Endothelial cell of umbilical vein (primary cell): ENCODE results near the gene METRN.

Experiments
- EZH2 ChIP-seq: IDR thresholded peaks from 2 replicates; pipeline ENCODE4 v1.6.1; 2012; ENCODE audit warnings: borderline replicate concordance, low read depth, mild to moderate bottlenecking, moderate library complexity, low read length, inconsistent platforms; ENCODE audit not compliant: severe bottlenecking
- FOS ChIP-seq: IDR thresholded peaks from 2 replicates; pipeline ENCODE4 v1.6.1; 2011; ENCODE audit warnings: mild to moderate bottlenecking, low read length, moderate library complexity, borderline replicate concordance; ENCODE audit not compliant: insufficient read depth
- GATA2 ChIP-seq: IDR thresholded peaks from 2 replicates; pipeline ENCODE4 v1.7.0; 2011; ENCODE audit warnings: low read depth, mild to moderate bottlenecking, moderate library complexity, mixed read lengths, low read length; ENCODE audit not compliant: insufficient read length, insufficient read depth
- JUN ChIP-seq: IDR thresholded peaks from 2 replicates; pipeline ENCODE4 v1.6.1; 2011; ENCODE audit warnings: borderline replicate concordance, low read depth; ENCODE audit not compliant: insufficient read length, insufficient read depth
- MYC ChIP-seq: IDR thresholded peaks from one replicate; pipeline ENCODE4 v1.6.1; 2011; ENCODE audit warnings: mild to moderate bottlenecking, low read depth, low read length
- POLR2A ChIP-seq: IDR thresholded peaks from 2 replicates; pipeline ENCODE4 v1.6.1; 2012; ENCODE audit warnings: low read depth, mild to moderate bottlenecking, control low read depth, low read length
- POLR2AphosphoS5 ChIP-seq: IDR thresholded peaks from 2 replicates; pipeline ENCODE4 v1.6.1; 2012; ENCODE audit warnings: low read depth, mild to moderate bottlenecking, control low read depth, low read length, moderate library complexity; ENCODE audit not compliant: insufficient read depth
- TF ChIP-seq, protein P1 (sequence below), 2 donors: IDR thresholded peaks; 1 replicate in 1 of 2; 2 replicates in 1 of 2; pipeline ENCODE4 v1.5.1; 2011; ENCODE audit warnings: low read length in 2 of 2, mild to moderate bottlenecking in 2 of 2, moderate library complexity in 2 of 2, control low read depth in 1 of 2, inconsistent platforms in 1 of 2, low read depth in 1 of 2; ENCODE audit not compliant: insufficient read depth in 1 of 2; ENCODE audit errors: extremely low read depth in 1 of 2
- TF ChIP-seq, protein P2 (sequence below): IDR thresholded peaks from 2 replicates; pipeline ENCODE4 v1.6.1; 2011; ENCODE audit not compliant: insufficient read depth, insufficient read length

DNA sequence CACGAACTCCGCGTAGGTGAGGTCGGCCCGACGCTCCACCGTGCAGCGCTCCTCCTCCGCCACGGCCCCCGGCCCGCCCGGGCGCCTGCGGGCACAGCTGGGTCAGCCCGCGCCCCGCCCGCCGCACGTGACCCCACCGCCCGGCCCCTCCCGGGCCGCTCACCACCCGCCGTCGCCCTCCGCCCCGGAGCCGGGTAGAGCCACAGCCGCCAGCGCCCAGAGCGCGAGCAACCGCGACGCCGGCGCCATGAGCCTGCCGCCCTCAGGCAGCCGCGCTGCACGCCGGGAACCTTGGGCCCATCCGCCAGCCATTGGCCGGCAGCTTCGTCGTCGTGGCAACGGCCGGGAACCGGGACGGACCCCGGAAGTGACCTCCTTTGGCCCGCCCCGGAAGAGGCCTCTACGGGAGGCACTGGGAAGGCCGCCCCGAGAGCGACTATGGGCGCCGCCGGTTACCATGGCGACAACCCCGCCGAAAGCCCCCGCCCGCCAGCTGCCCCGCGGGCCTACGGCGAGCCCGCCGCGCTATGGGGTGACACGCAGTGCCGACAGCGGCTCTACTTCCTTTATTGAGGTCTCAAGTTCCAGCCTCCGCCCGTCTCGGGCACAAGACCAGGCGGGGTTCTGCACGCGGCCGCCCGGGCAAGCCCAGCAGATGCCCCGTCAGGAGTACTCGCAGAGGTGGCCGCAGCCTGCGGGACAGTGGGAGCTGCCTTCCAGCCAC, 30.7 kb upstream of the METRN start, which contains the start of gene JMJD8:
- TF ChIP-seq, protein P1, sequence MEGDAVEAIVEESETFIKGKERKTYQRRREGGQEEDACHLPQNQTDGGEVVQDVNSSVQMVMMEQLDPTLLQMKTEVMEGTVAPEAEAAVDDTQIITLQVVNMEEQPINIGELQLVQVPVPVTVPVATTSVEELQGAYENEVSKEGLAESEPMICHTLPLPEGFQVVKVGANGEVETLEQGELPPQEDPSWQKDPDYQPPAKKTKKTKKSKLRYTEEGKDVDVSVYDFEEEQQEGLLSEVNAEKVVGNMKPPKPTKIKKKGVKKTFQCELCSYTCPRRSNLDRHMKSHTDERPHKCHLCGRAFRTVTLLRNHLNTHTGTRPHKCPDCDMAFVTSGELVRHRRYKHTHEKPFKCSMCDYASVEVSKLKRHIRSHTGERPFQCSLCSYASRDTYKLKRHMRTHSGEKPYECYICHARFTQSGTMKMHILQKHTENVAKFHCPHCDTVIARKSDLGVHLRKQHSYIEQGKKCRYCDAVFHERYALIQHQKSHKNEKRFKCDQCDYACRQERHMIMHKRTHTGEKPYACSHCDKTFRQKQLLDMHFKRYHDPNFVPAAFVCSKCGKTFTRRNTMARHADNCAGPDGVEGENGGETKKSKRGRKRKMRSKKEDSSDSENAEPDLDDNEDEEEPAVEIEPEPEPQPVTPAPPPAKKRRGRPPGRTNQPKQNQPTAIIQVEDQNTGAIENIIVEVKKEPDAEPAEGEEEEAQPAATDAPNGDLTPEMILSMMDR (IDR thresholded peaks at IDR 0.05; ENCODE audit: extremely low read depth in 1 of 2, insufficient read depth in 1 of 2, low read depth in 1 of 2, low read length in 2 of 2), result no peak
- TF ChIP-seq POLR2A (peak; percentile 94), MYC (no peak), EZH2 (no peak), POLR2AphosphoS5 (peak; percentile 98), JUN (no peak), GATA2 (no peak), FOS (no peak)
- TF ChIP-seq, protein P2, sequence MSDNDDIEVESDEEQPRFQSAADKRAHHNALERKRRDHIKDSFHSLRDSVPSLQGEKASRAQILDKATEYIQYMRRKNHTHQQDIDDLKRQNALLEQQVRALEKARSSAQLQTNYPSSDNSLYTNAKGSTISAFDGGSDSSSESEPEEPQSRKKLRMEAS, result peak; percentile 79
